Testis (tissue), 2 donors: Measurements from ENCODE around the gene VPS37B.

ENCODE experiments used
- CTCF ChIP-seq, 3 experiments: fragments of 450-650 bp in 2 of 3; fragments of 200-600 bp in 1 of 3; sonication (generic) in 1 of 3; IDR thresholded peaks; one replicate each; pipeline ENCODE4 v1.5.1; 2016 to 2019; ENCODE audit warnings: antibody characterized with exemption in 3 of 3, mild to moderate bottlenecking in 2 of 3, moderate library complexity in 1 of 3
- POLR2A ChIP-seq: fragments of 450-650 bp; IDR thresholded peaks from one replicate; pipeline ENCODE4 v1.6.1; 2017; ENCODE audit warnings: antibody characterized with exemption, mild to moderate bottlenecking, moderate library complexity

DNA sequence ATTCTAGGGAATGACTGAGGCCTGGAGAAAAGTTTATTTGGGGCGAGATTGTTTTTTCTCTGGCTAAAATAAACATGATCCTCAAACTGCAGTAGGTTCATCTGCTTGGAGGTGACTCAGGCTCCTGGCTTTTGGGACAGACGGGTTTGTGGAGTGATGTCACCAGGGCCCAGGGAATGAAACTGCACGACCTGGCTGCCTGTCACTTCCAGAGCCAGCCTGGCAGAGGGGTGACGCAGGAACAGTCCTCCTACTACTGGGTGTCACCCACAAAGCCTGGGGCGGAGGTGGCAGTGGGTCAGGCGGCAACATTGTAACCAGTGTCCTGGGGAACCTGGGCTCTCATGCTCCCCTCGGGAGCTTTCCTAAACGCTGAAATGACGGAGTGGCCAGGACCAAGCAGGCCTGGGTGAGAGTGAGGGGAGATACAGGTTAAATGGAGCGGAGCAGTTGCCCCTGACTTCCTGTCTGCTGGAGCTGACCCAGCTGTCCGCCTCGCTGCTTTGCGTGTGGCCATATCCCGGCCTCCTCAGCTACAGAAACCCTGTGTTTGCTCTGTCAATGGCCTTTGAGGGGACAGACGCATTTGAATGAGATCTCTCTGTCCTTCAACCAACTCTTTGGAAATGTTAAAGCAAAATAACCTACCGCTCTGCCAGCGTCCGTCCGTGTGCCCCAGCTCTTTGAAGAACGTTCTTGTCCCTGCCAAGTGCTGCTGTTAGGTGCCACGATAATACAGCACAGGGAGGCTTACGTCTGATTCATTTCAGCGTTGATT is 54.2 kb downstream of the VPS37B start:
- TF ChIP-seq POLR2A, result no peak
- no peak for TF ChIP-seq CTCF (IDR thresholded peaks at IDR 0.05)
